Measurements from ENCODE around the gene HPGD.

- TF ChIP-seq POLR2A (IDR thresholded peaks at IDR 0.05) = no peak
- TF ChIP-seq, protein P1, sequence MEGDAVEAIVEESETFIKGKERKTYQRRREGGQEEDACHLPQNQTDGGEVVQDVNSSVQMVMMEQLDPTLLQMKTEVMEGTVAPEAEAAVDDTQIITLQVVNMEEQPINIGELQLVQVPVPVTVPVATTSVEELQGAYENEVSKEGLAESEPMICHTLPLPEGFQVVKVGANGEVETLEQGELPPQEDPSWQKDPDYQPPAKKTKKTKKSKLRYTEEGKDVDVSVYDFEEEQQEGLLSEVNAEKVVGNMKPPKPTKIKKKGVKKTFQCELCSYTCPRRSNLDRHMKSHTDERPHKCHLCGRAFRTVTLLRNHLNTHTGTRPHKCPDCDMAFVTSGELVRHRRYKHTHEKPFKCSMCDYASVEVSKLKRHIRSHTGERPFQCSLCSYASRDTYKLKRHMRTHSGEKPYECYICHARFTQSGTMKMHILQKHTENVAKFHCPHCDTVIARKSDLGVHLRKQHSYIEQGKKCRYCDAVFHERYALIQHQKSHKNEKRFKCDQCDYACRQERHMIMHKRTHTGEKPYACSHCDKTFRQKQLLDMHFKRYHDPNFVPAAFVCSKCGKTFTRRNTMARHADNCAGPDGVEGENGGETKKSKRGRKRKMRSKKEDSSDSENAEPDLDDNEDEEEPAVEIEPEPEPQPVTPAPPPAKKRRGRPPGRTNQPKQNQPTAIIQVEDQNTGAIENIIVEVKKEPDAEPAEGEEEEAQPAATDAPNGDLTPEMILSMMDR (IDR thresholded peaks at IDR 0.05) = no peak
Measured at GRCh38 chr4:174540175-174540574, 17.9 kb upstream of the HPGD start.
